Measurements from ENCODE around the gene MARCO.

DNA sequence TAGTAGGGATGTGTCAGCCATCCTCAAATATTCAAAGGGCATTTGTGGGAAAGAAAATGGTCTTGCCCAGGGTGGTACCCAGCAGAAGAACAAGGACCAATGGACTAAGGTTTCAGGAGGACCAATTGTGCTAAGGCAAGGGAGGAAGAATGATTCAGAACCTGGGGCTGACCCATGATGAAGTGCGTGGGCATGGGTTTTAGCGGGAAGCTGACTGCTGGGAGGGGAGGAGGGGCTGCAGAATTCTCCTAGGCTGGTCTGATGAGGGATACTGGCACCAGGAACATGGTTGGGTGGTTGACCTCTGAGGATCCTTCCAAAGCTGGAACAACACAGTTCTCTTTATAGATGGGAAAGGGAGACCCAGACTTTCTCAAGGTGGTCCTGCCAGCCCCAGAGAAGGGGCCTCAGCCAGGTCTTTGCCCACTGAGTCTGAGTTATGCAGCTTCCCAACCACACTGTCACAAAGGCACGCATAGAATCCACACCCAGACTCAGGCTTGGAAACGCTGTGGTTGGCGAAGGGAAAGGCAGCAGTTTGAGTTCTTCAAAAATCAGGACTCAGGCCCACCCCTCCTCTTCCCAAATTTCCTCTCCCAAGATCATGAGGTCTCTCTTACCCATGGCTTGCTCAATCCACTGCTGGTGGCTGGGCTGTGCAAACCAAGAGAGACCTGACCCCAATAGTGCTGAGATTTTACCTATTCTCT is 37.3 kb downstream of the MARCO start:
- TF ChIP-seq, protein P1, sequence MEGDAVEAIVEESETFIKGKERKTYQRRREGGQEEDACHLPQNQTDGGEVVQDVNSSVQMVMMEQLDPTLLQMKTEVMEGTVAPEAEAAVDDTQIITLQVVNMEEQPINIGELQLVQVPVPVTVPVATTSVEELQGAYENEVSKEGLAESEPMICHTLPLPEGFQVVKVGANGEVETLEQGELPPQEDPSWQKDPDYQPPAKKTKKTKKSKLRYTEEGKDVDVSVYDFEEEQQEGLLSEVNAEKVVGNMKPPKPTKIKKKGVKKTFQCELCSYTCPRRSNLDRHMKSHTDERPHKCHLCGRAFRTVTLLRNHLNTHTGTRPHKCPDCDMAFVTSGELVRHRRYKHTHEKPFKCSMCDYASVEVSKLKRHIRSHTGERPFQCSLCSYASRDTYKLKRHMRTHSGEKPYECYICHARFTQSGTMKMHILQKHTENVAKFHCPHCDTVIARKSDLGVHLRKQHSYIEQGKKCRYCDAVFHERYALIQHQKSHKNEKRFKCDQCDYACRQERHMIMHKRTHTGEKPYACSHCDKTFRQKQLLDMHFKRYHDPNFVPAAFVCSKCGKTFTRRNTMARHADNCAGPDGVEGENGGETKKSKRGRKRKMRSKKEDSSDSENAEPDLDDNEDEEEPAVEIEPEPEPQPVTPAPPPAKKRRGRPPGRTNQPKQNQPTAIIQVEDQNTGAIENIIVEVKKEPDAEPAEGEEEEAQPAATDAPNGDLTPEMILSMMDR (IDR thresholded peaks at IDR 0.05; ENCODE audit: borderline replicate concordance, extremely low read depth, low read length, poor library complexity, severe bottlenecking) = no peak
- no peak for TF ChIP-seq EZH2 (IDR thresholded peaks at IDR 0.05; ENCODE audit: borderline replicate concordance, low read depth, low read length, severe bottlenecking)
